Measurements from ENCODE around the gene RECK. TPM values are rescaled to one million over a fixed set of nuclear protein-coding genes. Genes with fewer than 3 reads are reported as not detected.

Gene RECK
- total RNA-seq, 2 donors from 2014 or later: 2.9 to 4.7 TPM

DNA sequence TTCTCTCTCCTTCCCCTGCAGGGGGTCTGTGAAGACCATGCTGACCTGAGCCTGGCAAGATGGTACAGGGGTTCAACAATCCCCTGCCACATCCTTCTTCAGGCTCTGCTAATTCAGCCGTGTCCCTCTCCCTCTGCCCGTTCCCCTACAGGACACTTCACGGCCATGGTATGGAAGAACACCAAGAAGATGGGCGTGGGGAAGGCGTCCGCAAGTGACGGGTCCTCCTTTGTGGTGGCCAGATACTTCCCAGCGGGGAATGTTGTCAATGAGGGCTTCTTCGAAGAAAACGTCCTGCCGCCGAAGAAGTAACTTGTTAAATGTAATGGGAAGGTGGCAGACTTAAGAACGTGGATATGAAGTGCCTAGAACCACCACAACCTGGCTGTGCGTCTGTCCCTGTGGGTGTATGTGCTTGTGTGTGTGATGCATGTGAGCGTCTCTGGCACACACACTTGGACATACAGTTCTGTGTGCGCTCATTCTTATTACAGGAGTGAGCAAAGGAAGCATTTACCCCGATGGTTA lies 125.6 kb downstream of the RECK start:
- no peak for ATAC-seq
- intact Hi-C loops (cut with DNase I, micrococcal nuclease): no loop called here
- DNase-seq: no peak

DNA sequence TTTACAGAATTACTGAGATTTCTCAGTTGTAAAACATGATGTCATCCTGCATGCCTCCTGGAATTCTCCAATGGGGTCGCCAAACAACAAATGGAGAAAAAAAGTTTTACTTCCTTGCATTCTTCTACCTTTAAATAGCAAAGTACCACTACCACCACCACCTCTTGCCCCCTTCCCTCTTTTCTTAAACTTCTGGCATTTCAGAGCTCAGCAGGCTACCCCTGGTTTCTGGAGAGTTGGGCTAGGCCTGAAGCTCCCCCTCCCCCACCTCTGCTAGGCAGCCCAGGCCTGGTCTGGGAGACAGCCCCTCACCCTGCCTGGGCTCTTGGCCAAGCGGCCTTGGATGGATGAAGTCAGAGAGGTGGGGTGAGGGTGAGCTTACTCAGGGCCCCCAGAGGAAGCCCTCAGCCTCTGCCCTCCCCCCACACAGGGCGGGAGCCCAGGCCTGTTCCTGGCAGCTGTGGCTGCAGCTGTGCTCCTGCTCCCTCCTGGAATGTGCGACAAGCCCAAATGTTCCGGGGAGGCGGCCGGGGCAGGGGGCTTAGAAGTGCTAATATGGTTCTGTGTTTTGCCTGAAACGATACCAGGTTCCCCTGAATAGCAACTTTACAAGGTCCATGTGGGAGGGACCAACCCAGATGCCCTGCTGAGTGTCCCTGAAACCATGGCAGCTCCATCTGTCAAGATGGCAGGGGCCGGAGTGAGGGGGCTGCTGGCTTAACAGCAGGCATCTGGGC lies 126.5 kb downstream of the RECK start:
- intact Hi-C loops (cut with DNase I, micrococcal nuclease): no loop called here
- DNase-seq: peak in 1 of 2 donors; percentile 48
- no peak for ATAC-seq

DNA sequence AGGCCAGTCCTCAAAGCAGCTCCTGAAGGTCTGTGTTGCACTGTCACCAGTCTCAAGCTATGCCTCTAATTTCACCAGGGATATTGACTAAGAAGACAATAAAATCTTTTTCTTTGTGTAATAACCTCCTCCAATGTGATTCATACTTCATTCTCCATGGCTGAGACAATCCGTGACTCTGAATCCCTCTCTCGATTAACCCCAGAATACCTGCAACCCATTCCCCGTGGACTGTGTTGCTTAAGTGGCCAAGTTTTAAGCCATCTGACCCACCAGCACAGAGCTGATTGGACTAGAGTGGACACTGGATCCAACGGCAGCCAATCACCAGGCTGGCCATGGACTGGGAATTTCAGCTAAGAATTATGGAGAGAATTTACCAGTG lies 127.1 kb downstream of the RECK start:
- intact Hi-C loops (cut with DNase I, micrococcal nuclease): no loop called here
- ATAC-seq (no peak), DNase-seq (no peak)

DNA sequence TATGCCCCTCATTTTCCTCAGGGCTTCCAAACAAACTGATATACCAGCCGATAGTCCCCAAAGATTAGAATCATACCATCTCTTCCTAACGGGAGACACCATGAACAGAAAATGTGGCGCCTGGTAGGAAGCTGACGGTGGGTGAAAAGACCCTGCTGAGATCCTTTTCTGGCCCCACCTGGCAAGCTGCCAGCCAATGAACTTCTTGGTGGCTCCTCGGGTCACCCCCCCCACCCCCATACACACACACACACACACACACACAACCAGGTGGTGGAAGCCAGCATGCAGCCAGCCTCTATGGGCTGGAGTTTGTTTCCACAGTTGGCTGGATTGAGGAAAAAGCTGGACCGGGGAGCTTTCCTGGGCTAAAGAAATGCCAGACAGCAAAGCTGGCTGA lies 127.7 kb downstream of the RECK start:
- intact Hi-C loops (cut with DNase I, micrococcal nuclease): no loop called here

DNA sequence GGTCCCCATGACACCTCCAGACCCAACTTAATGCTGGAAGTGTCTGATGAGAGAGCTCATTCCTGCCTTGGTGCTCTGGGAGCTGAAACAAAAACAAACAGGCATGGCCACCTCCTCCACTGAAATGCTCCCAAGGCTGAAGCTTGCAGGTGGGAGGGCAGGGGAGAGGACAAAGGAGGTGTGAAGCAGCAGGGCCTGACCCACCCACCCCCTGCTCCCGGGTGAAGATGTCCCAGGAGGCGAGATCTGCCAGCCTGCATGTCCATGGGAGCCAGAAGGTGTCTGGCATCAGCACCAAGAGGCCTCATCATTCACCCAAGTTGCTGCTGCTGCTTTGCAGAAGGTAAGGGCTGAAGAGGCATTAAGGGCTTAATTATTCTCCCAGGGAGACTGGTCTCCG lies 128.3 kb downstream of the RECK start:
- DNase-seq: no peak
- no peak for ATAC-seq

More for the DNA sequence above, 127.7 kb downstream of the RECK start:
- no peak for DNase-seq
- no peak for ATAC-seq

DNA sequence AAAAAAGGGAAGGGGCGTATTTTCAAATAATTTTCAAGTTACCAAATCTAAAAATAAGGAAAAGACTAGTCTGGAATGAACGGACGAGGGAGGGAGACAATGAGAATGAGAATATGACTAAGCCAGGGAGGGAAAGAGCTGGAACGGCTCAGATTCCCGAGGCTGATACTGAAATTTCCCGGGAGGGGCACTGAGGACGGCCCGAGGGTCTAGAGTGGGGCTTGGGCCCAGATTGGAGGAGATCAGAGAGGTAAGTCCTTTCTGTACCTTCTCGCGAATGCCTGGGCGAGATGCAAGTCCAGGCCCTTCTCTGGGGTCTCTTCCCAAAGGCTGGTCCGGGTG lies 129.1 kb downstream of the RECK start:
- intact Hi-C loops (cut with DNase I, micrococcal nuclease): loop anchor here in 1 of 2 donors (1.0 kb wide), 1 partner anchor 62 kb away; no protein-coding TSS in a partner anchor
- ATAC-seq (no peak), DNase-seq (no peak)

More for the DNA sequence above, 128.3 kb downstream of the RECK start:
- intact Hi-C loops (cut with DNase I, micrococcal nuclease): no loop called here

DNA sequence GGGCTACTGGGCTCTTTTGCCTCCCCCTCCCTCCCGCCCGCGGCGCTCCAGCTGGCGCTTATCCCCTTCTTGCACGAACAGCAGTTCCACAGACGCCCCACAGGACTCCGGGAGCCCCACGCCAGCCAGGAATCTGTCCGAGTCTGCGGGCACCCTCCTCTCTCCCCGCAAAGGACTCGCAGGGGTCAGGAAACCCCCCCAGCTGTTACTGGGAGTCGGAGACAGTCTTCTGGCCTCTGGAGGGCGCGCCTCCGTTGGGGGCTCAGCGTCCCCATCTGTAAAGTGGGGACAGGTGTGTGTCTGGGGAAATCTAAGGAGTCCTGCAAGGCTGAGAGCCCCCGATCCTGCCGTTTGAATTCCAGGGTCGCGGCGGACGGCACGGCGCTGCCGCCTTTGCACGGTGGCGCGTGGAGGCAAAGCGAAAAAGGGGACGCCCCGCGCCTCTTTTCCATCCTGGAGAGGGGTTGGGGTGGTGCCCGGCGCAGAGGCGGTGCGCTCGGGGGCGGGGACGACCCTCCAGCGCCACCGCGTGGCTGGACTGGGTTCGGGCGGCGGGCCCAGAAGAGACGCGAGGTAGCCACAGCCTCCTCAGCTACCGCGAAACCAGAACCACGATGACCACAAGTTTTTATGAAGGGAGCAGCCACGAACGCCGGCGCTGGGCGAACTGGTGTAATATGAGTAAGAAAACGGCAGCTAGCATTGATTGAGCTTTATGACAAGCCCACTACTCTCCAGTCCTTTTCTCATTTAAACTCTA lies 129.6 kb downstream of the RECK start:
- intact Hi-C loops (cut with DNase I, micrococcal nuclease): loop anchor here in 1 of 2 donors (1.0 kb wide), 1 partner anchor 63 kb away; no protein-coding TSS in a partner anchor
- DNase-seq: peak; percentile 63 to 86
- peak; percentile 96 for ATAC-seq

DNA sequence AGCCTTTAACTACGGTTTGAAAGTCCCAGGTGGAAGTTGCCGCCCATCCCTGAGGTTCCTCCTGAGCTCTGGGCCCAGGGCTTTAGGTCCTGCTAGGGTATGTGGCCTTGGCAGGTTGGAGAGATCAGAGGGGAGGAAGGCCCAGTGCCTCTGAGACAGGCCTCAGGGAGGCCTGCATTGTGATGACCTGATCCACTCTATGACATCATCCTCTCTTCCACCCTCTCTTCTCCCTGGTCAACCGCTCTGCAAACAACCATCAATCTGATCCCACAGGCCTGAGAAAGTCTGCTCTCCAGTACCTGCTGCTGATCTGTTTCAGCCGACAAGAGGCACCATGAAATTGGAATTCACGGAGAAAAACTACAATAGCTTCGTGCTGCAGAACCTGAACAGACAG lies 132.5 kb downstream of the RECK start, which contains the start of gene CCIN:
CCIN (plus strand) TSS at position 223 of the 400 bp plus-strand sequence; CDS start at position 338, 115 bp downstream.
- intact Hi-C loops (cut with DNase I, micrococcal nuclease): no loop called here
- ATAC-seq: no peak
- DNase-seq: no peak

DNA sequence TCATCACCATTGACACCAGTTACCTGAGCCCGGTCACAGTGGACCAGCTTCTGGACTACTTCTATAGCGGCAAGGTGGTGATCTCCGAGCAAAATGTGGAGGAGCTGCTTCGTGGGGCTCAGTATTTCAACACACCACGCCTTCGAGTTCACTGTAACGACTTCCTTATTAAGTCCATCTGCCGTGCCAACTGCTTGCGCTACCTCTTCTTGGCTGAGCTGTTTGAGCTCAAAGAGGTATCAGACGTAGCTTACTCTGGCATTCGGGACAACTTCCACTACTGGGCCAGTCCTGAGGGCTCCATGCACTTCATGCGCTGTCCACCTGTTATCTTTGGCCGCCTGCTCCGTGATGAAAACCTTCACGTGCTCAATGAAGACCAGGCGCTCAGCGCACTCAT lies 133.0 kb downstream of the RECK start:
- no peak for DNase-seq
- ATAC-seq: no peak
- intact Hi-C loops (cut with DNase I, micrococcal nuclease): no loop called here

DNA sequence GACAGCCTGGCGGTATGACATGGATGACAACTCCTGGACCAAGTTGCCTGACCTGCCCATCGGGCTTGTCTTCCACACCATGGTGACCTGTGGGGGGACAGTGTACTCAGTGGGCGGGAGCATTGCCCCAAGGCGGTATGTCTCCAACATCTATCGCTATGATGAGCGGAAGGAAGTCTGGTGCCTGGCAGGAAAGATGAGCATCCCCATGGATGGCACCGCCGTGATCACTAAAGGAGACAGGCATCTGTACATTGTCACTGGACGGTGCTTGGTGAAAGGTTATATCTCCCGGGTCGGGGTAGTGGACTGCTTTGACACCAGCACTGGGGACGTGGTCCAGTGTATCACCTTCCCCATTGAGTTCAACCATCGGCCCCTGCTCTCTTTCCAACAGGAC lies 133.8 kb downstream of the RECK start:
- DNase-seq: no peak
- intact Hi-C loops (cut with DNase I, micrococcal nuclease): no loop called here
- no peak for ATAC-seq

DNA sequence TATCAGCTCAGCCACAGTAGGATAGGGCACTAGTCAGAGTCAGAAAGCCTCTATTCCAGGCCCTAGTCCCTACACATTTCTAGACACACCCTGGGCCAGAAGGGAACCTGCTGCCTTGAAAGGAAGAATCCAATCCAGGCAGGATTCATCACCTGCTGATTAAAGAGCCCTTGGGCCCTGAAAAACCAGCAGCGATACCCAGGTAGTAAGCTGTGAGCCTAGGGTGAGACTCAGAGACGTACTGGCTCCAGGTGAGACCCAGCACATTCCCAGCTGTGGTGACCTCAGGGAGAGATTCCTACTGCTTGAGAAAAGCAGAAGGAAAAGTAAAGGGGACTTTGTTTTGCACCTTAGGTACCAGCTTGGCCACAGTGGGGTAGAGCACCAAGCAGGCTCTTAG lies 137.1 kb downstream of the RECK start:
- ATAC-seq: no peak
- intact Hi-C loops (cut with DNase I, micrococcal nuclease): no loop called here
- no peak for DNase-seq

Other genes with a start within 250 kb of the RECK start
- 1 to 10 TPM; 7.4 to 7.9 TPM for gene NPR2, start 245.3 kb upstream of the RECK start, total RNA-seq
- gene SPAG8, start 224.7 kb upstream of the RECK start, total RNA-seq: 1 to 10 TPM in 1 of 2 donors, under 1 TPM in 1; 0.15 to 1.5 TPM
- 10 to 100 TPM; 56.0 to 59.4 TPM for gene HINT2, start 221.9 kb upstream of the RECK start, total RNA-seq
- under 1 TPM in 1 of 2 donors, not detected in 1; 0.28 TPM for gene FAM221B, start 208.2 kb upstream of the RECK start, total RNA-seq
- 10 to 100 TPM; 15.4 to 16.4 TPM for gene TMEM8B, start 207.7 kb upstream of the RECK start, total RNA-seq
- not detected for gene OR13J1, start 166.5 kb upstream of the RECK start, total RNA-seq
- gene HRCT1, start 130.7 kb upstream of the RECK start, total RNA-seq: 10 to 100 TPM; 17.4 to 58.7 TPM
- gene SPAAR, start 127.4 kb upstream of the RECK start, total RNA-seq: 1 to 10 TPM; 1.3 to 2.1 TPM
- gene OR2S2, start 78.8 kb upstream of the RECK start, total RNA-seq: not detected
- 10 to 100 TPM; 26.0 to 33.3 TPM for gene GLIPR2, start 99.8 kb downstream of the RECK start, total RNA-seq
- under 1 TPM in 1 of 2 donors, not detected in 1; 0.25 TPM for gene CCIN, start 132.5 kb downstream of the RECK start, total RNA-seq
- 100 to 1,000 TPM; 200 to 205 TPM for gene CLTA, start 154.0 kb downstream of the RECK start, total RNA-seq
- gene GNE, start 221.5 kb downstream of the RECK start, total RNA-seq: 100 to 1,000 TPM in 1 of 2 donors, 10 to 100 TPM in 1; 94.0 to 196 TPM